Left ventricle myocardium inferior (tissue), 1 donor: ENCODE data around the gene PIEZO2. TPM values are rescaled to one million over a fixed set of nuclear protein-coding genes. Genes with fewer than 3 reads are reported as not detected.

Source experiments
- DNase-seq: peaks from one replicate; pipeline ENCODE4 v3.0.0-alpha.2; 2020
- H3K27ac ChIP-seq: fragments of 200-600 bp; replicated peaks from 2 replicates; pipeline ENCODE4 v1.8.0; 2021
- H3K27me3 ChIP-seq: fragments of 200-600 bp; 2 replicates; pipeline ENCODE4 v1.8.0; 2021; ENCODE audit warnings: low read depth
- H3K36me3 ChIP-seq: fragments of 200-600 bp; 2 replicates; pipeline ENCODE4 v1.8.0; 2021
- H3K4me1 ChIP-seq: fragments of 200-600 bp; 2 replicates; pipeline ENCODE4 v1.8.0; 2021
- H3K4me3 ChIP-seq: fragments of 200-600 bp; 2 replicates; pipeline ENCODE4 v1.8.0; 2021; ENCODE audit warnings: mild to moderate bottlenecking, moderate library complexity
- H3K9me3 ChIP-seq: fragments of 200-600 bp; replicated peaks from 2 replicates; pipeline ENCODE4 v1.8.0; 2021
- intact Hi-C: fragments of 100-400 bp; cut with micrococcal nuclease; formaldehyde crosslinking; loops from one replicate; pipeline ENCODE4 v1.11.0; 2022
- total RNA-seq: library from RNA; stranded (reverse); fragmentation: NEBNext Ultra II Directional; extraction: Animal tissue kit (Norgen Biotek cat#: 25700); gene quantifications from one replicate; pipeline ENCODE4 v1.2.1, GENCODE V29; 2021
- TF ChIP-seq, protein P1 (sequence below): fragments of 200-600 bp; IDR thresholded peaks from 2 replicates; pipeline ENCODE4 v1.8.0; 2021; ENCODE audit warnings: antibody characterized with exemption, mild to moderate bottlenecking, borderline replicate concordance
- donor health status: DM: no; HTN: yes; CAD: no; lungs with severe emphysema.

PIEZO2 gene
- total RNA-seq, 1 donor from 2014 or later: 0.33 TPM

DNA sequence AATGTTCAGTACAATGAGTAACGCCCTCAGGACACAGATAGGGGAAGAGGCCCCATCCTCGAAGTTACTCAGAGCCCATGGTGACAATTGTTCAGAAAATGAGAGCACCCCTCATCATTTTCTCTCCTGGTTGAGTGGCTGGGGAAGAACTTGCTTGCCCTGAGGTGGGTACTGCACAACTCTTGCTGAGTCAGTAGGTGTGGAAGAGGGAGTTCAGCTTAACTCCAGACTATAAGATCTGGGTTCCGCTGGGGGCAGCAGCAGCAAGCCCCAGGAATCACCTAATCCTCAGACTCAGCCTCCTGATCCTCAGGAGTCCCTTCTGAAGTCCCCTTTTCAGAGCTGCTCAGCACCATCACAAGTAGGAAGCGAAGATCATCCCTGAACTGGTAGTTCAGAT, 123.7 kb downstream of the PIEZO2 start:
- Histone ChIP-seq H3K36me3 (no peaks in the 10 kb centered on the region), H3K27me3 (peaks cover 18% of the 10 kb centered on the region), H3K4me3 (no peak overlapping the region), H3K4me1 (no peaks in the 10 kb centered on the region), H3K27ac (no peak overlapping the region), H3K9me3 (no peaks in the 10 kb centered on the region)
- intact Hi-C loops: no loop called here
- DNase-seq: no peak
- TF ChIP-seq, protein P1, sequence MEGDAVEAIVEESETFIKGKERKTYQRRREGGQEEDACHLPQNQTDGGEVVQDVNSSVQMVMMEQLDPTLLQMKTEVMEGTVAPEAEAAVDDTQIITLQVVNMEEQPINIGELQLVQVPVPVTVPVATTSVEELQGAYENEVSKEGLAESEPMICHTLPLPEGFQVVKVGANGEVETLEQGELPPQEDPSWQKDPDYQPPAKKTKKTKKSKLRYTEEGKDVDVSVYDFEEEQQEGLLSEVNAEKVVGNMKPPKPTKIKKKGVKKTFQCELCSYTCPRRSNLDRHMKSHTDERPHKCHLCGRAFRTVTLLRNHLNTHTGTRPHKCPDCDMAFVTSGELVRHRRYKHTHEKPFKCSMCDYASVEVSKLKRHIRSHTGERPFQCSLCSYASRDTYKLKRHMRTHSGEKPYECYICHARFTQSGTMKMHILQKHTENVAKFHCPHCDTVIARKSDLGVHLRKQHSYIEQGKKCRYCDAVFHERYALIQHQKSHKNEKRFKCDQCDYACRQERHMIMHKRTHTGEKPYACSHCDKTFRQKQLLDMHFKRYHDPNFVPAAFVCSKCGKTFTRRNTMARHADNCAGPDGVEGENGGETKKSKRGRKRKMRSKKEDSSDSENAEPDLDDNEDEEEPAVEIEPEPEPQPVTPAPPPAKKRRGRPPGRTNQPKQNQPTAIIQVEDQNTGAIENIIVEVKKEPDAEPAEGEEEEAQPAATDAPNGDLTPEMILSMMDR: no peak

DNA sequence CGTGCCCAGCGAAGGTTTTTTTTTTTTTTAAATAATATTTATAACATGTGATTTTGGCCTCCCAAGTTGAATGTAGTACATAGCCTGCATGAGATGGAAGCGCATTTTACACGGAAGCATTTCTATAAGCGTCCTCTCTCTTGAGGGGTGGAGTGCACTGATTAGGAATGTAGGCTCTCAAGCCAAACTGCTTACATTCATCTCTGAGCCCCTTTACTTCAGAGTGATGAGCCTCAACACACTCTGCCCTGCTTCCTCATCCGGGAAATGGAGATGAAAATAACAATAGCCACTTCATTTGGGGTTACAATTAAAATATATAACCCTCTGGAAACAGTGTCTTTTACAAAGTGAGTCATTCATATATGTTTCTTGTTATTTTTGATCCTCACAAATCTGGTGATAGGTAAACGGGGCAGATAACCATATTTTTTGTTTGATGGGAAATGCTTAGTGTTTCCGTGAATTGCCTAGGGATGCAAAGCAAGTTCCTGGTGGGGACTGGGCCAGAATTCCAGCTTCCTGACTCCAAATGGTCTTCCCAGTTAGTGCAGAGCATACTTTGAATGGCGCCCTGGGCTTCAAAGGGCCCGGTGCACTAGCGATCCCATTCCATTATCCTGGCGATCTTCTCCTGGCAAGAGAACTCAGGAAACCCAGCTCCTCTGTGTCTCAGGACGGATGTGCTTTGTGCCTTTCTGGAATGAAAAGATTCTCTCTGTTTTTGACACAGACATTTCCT, 124.3 kb downstream of the PIEZO2 start:
- no peak overlapping the region for H3K27ac ChIP-seq
- no peaks in the 10 kb centered on the region for H3K4me1 ChIP-seq
- H3K9me3 ChIP-seq: no peaks in the 10 kb centered on the region
- TF ChIP-seq, protein P1: no peak
- H3K36me3 ChIP-seq: no peaks in the 10 kb centered on the region
- intact Hi-C loops: no loop called here
- peaks cover 18% of the 10 kb centered on the region for H3K27me3 ChIP-seq
- no peak overlapping the region for H3K4me3 ChIP-seq
- DNase-seq: no peak

DNA sequence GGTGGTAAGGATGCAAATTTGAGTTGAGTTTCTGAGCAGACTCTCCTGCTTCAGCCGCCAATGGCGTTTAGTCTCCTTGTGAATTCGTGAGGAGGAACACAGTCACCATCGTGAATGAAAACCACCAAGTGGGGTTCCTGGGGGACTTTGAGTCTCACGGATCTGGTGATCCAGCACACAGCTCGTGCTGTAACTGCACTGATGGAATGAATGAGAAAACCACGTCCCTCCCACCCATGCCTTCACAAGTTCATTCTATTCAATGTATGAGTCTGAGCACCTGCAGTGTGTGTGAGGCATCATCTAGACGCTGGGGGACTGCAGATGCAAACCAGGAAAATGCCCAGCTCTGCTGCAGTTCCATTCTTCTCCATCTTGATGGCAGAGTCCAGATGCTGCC, 127.9 kb downstream of the PIEZO2 start:
- Histone ChIP-seq H3K36me3 (no peaks in the 10 kb centered on the region), H3K27me3 (peaks cover 22% of the 10 kb centered on the region), H3K4me3 (no peak overlapping the region), H3K4me1 (no peaks in the 10 kb centered on the region), H3K9me3 (no peaks in the 10 kb centered on the region), H3K27ac (no peak overlapping the region)
- TF ChIP-seq, protein P1: no peak
- intact Hi-C loops: no loop called here
- DNase-seq: no peak

DNA sequence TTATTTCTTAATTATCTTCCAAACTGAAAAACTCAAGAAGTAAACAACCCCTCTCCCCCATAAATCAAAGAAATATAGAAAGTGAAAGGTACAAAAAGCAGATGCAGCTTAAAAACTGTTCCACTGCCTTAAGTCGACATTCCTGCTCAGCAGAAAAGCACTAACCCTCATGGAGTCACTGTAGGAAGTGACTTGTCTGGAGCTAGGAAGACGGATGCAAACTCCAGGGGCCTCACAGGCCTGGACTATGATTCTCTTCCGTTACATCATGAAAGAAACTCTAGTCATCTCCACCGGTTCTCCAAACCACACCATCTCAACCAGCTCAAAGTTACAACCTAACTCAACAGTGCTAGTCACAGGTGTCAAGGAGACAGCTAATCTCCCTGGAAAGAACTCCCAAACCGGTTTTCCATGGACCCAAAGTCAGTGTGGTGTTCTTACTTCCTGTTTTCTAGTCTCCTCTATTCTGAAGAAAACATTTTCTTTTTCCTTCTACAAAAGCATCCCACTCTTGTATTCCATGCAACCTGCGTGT, 128.4 kb downstream of the PIEZO2 start:
- Histone ChIP-seq H3K4me1 (no peaks in the 10 kb centered on the region), H3K4me3 (no peak overlapping the region), H3K9me3 (no peaks in the 10 kb centered on the region), H3K27ac (no peak overlapping the region), H3K27me3 (peaks cover 22% of the 10 kb centered on the region), H3K36me3 (no peaks in the 10 kb centered on the region)
- TF ChIP-seq, protein P1: no peak
- DNase-seq: no peak
- intact Hi-C loops: no loop called here

DNA sequence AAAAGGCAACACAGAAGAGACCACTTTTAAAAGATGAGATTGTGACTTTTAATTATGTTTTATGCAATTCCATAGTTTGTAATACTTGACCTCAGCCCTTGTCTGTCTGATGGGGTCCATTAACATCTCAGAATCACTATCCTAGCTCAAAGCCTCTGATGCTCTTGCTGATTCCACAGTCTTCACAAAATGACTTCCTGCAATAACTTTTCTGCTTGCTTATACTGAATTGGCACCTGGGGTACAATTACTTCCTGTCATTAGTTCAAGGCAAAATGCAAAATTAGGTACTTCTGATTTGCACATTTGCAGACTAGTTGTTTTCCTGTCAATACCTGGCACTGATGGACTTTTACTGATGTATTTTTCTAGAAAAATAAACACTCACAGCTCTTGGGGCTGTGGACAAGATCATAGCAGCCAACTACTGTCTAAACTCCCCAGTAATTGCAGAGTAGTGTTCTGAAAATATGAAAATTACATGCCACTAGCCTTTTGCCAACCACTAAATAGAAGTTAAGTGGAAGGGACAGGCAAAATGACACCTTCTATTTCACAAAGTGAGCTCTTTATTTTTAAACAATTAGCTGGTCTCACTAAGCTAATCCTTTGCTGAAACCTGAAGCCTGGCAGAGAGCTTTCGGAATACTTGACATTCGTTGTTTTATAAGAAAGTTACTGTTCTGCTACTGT, 129.1 kb downstream of the PIEZO2 start:
- intact Hi-C loops: no loop called here
- H3K4me1 ChIP-seq: no peaks in the 10 kb centered on the region
- peaks cover 22% of the 10 kb centered on the region for H3K27me3 ChIP-seq
- H3K36me3 ChIP-seq: no peaks in the 10 kb centered on the region
- H3K4me3 ChIP-seq: no peak overlapping the region
- no peaks in the 10 kb centered on the region for H3K9me3 ChIP-seq
- no peak overlapping the region for H3K27ac ChIP-seq
- no peak for DNase-seq
- TF ChIP-seq, protein P1: no peak
